Activated CD4-positive, alpha-beta T cell treated with anti-CD3 and anti-CD28 coated beads, Interleukin-2, amount 10 ng/mL, durations not matched to agents 7 days and 5 days (primary cell): Measurements from ENCODE around the gene CYB561. TPM values are rescaled to one million over a fixed set of nuclear protein-coding genes. Genes with fewer than 3 reads are reported as not detected.

Source experiments
- CTCF ChIA-PET: fragments of 350-600 bp; sonication (Branson Sonifier 250); formaldehyde crosslinking; loops from one replicate; lab custom pipeline; 2021; ENCODE audit warnings: antibody characterized with exemption; lab: Charles Lee
- POLR2A ChIA-PET: fragments of 350-600 bp; sonication (Branson Sonifier 250); formaldehyde crosslinking; loops from one replicate; lab custom pipeline; 2021; ENCODE audit warnings: antibody characterized with exemption; lab: Charles Lee
- DNase-seq: peaks from one replicate; pipeline ENCODE4 v3.0.0-alpha.2; 2020
- H3K27ac Mint-ChIP-seq: one replicate; pipeline ENCODE4 v1.8.0; 2021; ENCODE audit warnings: mild to moderate bottlenecking, moderate library complexity, mixed read lengths
- H3K27me3 Mint-ChIP-seq: one replicate; pipeline ENCODE4 v1.8.0; 2021; ENCODE audit warnings: mixed read lengths
- H3K36me3 Mint-ChIP-seq: one replicate; pipeline ENCODE4 v1.8.0; 2021; ENCODE audit warnings: low read depth, mixed read lengths
- H3K4me1 Mint-ChIP-seq: one replicate; pipeline ENCODE4 v1.8.0; 2021; ENCODE audit warnings: mixed read lengths
- H3K4me3 Mint-ChIP-seq: one replicate; pipeline ENCODE4 v1.8.0; 2021; ENCODE audit warnings: mild to moderate bottlenecking, moderate library complexity, mixed read lengths
- H3K9me3 Mint-ChIP-seq: one replicate; pipeline ENCODE4 v1.8.0; 2021; ENCODE audit warnings: mixed read lengths
- total RNA-seq, 2 experiments: library from RNA; stranded (reverse); gene quantifications; one replicate each; pipeline ENCODE4 v1.2.3, GENCODE V29; 2021

CYB561 gene
- total RNA-seq, 2 experiments from 2014 or later: 7.9 to 9.5 TPM

GRCh38 chr17:63435681-63436522 is 10.2 kb downstream of the CYB561 start:
- DNase-seq: no peak
- Mint-ChIP-seq H3K27ac (peak overlapping the region; percentile 88), H3K36me3 (peaks cover 14% of the 10 kb centered on the region), H3K9me3 (no peaks in the 10 kb centered on the region), H3K27me3 (no peaks in the 10 kb centered on the region), H3K4me3 (no peak overlapping the region), H3K4me1 (peaks cover 68% of the 10 kb centered on the region)
- POLR2A ChIA-PET: interaction anchor here (0.7 kb wide), 1 partner anchor 8 kb away, joined by 3 read pairs; no protein-coding TSS in a partner anchor
- CTCF ChIA-PET: interaction anchor here (0.5 to 7.3 kb wide), 18 partner anchors 9 to 1531 kb away, joined by 3 to 57 read pairs (median 4); partner anchors contain the start of genes ACE, CYB561 and MAP3K3

GRCh38 chr17:63434951-63435571 is 11.0 kb downstream of the CYB561 start:
- DNase-seq: peak; percentile 75
- H3K36me3 Mint-ChIP-seq: peaks cover 10% of the 10 kb centered on the region
- POLR2A ChIA-PET: interaction anchor here (0.7 kb wide), 1 partner anchor 7 kb away, joined by 3 read pairs; no protein-coding TSS in a partner anchor
- H3K4me3 Mint-ChIP-seq: no peak overlapping the region
- peak overlapping the region; percentile 88 for H3K27ac Mint-ChIP-seq
- H3K4me1 Mint-ChIP-seq: peaks cover 62% of the 10 kb centered on the region
- no peaks in the 10 kb centered on the region for H3K9me3 Mint-ChIP-seq
- no peaks in the 10 kb centered on the region for H3K27me3 Mint-ChIP-seq
- CTCF ChIA-PET: interaction anchor here (0.6 to 7.3 kb wide), 22 partner anchors 10 to 1583 kb away, joined by 3 to 57 read pairs (median 4); partner anchors contain the start of genes ACE, CYB561 and MAP3K3

DNA sequence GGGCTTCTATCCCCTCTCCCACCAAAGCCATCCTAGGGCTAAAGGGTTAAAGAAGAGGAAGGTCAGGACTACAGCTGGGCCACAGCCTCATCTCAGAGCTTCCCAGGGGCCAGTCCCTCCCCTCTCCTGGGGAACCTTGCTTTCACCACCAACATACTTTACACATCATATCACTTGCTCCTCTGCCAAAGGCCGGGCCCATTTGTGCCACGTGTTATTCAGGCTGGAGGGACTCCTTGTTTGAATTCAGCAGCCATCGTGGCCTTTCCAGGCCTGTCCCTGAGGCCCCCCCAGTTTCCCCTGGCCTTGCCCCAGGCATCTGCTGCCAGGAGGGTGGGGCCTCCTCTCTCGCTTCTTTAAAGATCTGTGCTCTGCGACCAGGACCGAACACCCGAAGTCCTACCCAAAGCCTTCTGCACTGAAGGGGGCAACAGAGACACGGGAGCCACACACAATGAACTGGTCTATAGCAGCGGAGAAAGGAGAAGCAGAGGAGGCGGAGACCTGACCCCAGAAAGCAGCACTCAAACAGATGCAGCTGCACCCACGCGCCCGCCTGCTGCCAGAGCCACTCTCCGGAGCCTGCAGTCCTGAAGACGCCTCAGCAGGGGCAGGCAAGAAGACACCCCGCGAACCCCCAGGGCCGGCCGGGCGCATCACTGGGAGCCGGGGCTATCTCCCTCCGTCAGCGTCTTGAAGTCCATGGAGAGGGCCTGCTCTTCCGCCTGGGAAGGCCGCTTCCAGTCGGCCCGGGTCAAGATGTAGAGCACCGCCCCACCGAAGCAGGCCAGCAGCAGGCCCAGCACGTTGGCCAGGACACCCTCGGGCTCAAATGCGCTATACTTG is 12.1 kb downstream of the CYB561 start:
- H3K27me3 Mint-ChIP-seq: no peaks in the 10 kb centered on the region
- H3K9me3 Mint-ChIP-seq: no peaks in the 10 kb centered on the region
- CTCF ChIA-PET: interaction anchor here (0.6 to 7.3 kb wide), 15 partner anchors 9 to 254 kb away, joined by 3 to 57 read pairs (median 5); partner anchors contain the start of genes ACE and CYB561
- H3K4me3 Mint-ChIP-seq: no peak overlapping the region
- H3K36me3 Mint-ChIP-seq: peaks cover 5% of the 10 kb centered on the region
- no peak for DNase-seq
- H3K4me1 Mint-ChIP-seq: peaks cover 61% of the 10 kb centered on the region
- peak overlapping the region; percentile 88 for H3K27ac Mint-ChIP-seq
- POLR2A ChIA-PET: no interaction called here

- H3K36me3 Mint-ChIP-seq: peaks cover 5% of the 10 kb centered on the region
Observed at GRCh38 chr17:63431939-63432804, 13.9 kb downstream of the CYB561 start.

GRCh38 chr17:63431618-63431938 is 14.5 kb downstream of the CYB561 start:
- H3K9me3 Mint-ChIP-seq: no peaks in the 10 kb centered on the region
- DNase-seq: no peak
- H3K27me3 Mint-ChIP-seq: no peaks in the 10 kb centered on the region
- ChIA-PET POLR2A (no interaction called here), CTCF (interaction anchor here (1.1 to 7.3 kb wide), 6 partner anchors 8 to 180 kb away, joined by 3 to 57 read pairs (median 4); partner anchors contain the start of gene CYB561)
- peaks cover 72% of the 10 kb centered on the region for H3K4me1 Mint-ChIP-seq
- no peak overlapping the region for H3K4me3 Mint-ChIP-seq
- H3K27ac Mint-ChIP-seq: no peak overlapping the region
- peaks cover 5% of the 10 kb centered on the region for H3K36me3 Mint-ChIP-seq

More at GRCh38 chr17:63431939-63432804, 13.9 kb downstream of the CYB561 start:
- Mint-ChIP-seq H3K27me3 (no peaks in the 10 kb centered on the region), H3K4me3 (no peak overlapping the region), H3K4me1 (peaks cover 72% of the 10 kb centered on the region), H3K27ac (no peak overlapping the region), H3K9me3 (no peaks in the 10 kb centered on the region)
- ChIA-PET POLR2A (no interaction called here), CTCF (interaction anchor here (1.1 to 7.3 kb wide), 6 partner anchors 8 to 180 kb away, joined by 3 to 57 read pairs (median 4); partner anchors contain the start of gene CYB561)
- no peak for DNase-seq

DNA sequence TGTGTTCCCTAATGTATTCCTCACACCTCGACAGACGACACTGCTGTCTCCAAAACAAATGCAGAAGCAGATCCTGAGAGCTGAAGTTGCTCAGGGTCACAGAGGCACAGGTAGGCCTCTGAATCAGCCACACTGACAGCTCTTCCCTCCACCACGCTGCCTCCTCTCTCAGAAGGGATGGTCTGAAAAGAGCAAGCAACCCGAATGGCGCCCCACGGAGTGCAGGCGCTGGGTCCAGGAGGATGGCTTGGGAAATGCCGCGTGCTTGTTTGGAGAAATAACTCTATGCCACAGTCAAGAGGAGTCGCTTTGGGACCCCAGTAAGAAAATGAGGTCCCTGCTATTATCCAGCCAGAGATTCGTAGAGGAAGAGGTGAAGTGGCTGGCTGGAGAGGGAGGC is 15.9 kb downstream of the CYB561 start:
- peaks cover 5% of the 10 kb centered on the region for H3K36me3 Mint-ChIP-seq
- no peaks in the 10 kb centered on the region for H3K27me3 Mint-ChIP-seq
- H3K9me3 Mint-ChIP-seq: no peaks in the 10 kb centered on the region
- DNase-seq: no peak
- H3K4me1 Mint-ChIP-seq: peaks cover 75% of the 10 kb centered on the region
- peak overlapping the region; percentile 42 for H3K27ac Mint-ChIP-seq
- ChIA-PET POLR2A (no interaction called here), CTCF (interaction anchor here (1.8 to 7.3 kb wide), 2 partner anchors 15 to 182 kb away, joined by 5 to 57 read pairs; partner anchors contain the start of gene CYB561)
- no peak overlapping the region for H3K4me3 Mint-ChIP-seq

GRCh38 chr17:63429766-63430165 is 16.3 kb downstream of the CYB561 start:
- no peak for DNase-seq
- no peaks in the 10 kb centered on the region for H3K9me3 Mint-ChIP-seq
- H3K27ac Mint-ChIP-seq: peak overlapping the region; percentile 42
- CTCF ChIA-PET: interaction anchor here (1.8 to 7.3 kb wide), 3 partner anchors 15 to 183 kb away, joined by 5 to 60 read pairs (median 57); partner anchors contain the start of genes ACE and CYB561
- H3K4me3 Mint-ChIP-seq: no peak overlapping the region
- H3K27me3 Mint-ChIP-seq: peaks cover 2% of the 10 kb centered on the region
- H3K36me3 Mint-ChIP-seq: peaks cover 2% of the 10 kb centered on the region
- POLR2A ChIA-PET: no interaction called here
- H3K4me1 Mint-ChIP-seq: peaks cover 71% of the 10 kb centered on the region

DNA sequence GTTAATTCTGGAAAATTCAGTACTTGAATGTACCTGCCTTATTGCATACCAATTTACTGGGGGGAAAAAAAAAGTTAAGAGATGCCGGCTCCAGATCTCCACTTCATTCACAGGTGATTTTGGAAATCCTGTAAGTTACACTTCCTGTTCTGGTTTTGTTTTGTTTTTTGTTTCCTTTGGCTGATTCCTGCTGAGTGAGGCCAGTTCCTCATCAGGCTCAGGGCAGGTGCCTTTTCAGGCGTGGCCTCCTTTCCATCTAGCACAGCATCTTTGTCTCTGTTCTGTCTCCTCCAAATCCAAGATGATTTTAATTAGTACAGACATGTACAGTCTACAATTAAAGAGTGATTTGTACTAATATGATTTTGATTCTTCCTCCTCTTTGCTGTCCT is 19.2 kb downstream of the CYB561 start:
- H3K27ac Mint-ChIP-seq: peak overlapping the region; percentile 68
- no peaks in the 10 kb centered on the region for H3K36me3 Mint-ChIP-seq
- DNase-seq: no peak
- ChIA-PET CTCF (interaction anchor here (0.9 to 7.0 kb wide), 6 partner anchors 10 to 189 kb away, joined by 4 to 60 read pairs (median 32); partner anchors contain the start of gene ACE), POLR2A (no interaction called here)
- peaks cover 46% of the 10 kb centered on the region for H3K4me1 Mint-ChIP-seq
- no peaks in the 10 kb centered on the region for H3K9me3 Mint-ChIP-seq
- no peak overlapping the region for H3K4me3 Mint-ChIP-seq
- peaks cover 2% of the 10 kb centered on the region for H3K27me3 Mint-ChIP-seq

GRCh38 chr17:63426041-63426916 is 19.8 kb downstream of the CYB561 start:
- H3K27ac Mint-ChIP-seq: no peak overlapping the region
- DNase-seq: no peak
- ChIA-PET POLR2A (interaction anchor here (0.6 kb wide), 1 partner anchor 196 kb away, joined by 3 read pairs; the partner anchor contains the start of gene MAP3K3), CTCF (interaction anchor here (0.6 to 7.0 kb wide), 35 partner anchors 9 to 878 kb away, joined by 3 to 60 read pairs (median 4); partner anchors contain the start of genes ACE, CCDC47, CYB561 and DDX42)
- H3K9me3 Mint-ChIP-seq: no peaks in the 10 kb centered on the region
- peaks cover 48% of the 10 kb centered on the region for H3K4me1 Mint-ChIP-seq
- peaks cover 2% of the 10 kb centered on the region for H3K27me3 Mint-ChIP-seq
- H3K36me3 Mint-ChIP-seq: peaks cover under 1% of the 10 kb centered on the region
- no peak overlapping the region for H3K4me3 Mint-ChIP-seq

DNA sequence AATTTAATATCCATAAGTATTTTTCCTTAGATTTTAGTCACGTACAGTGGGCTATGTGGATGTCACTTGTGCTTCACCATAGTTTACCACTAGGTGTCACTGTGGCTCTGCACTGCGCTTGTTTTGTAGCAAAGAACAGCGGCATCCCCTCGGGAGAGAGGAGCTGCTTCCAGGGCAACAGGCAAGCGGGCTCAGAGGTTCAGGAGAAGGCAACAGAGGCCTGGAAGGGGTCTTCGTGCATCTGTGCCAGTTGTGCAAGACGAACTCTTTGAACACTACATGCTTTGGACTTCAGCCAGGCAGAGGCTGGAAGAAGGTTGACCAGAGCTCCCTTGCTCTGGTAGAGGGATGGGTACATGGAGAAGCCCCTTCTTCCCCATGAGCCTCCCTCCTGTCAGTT is 20.6 kb downstream of the CYB561 start:
- Mint-ChIP-seq H3K27me3 (peaks cover 2% of the 10 kb centered on the region), H3K27ac (no peak overlapping the region), H3K4me3 (no peak overlapping the region), H3K4me1 (peaks cover 53% of the 10 kb centered on the region), H3K9me3 (no peaks in the 10 kb centered on the region), H3K36me3 (peaks cover 1% of the 10 kb centered on the region)
- peak; percentile 81 for DNase-seq
- CTCF ChIA-PET: interaction anchor here (0.6 to 7.0 kb wide), 36 partner anchors 8 to 877 kb away, joined by 3 to 60 read pairs (median 4); partner anchors contain the start of genes ACE, CCDC47, CYB561 and DDX42
- POLR2A ChIA-PET: no interaction called here
